Measurements from ENCODE around the gene RAB3IP. TPM values are rescaled to one million over a fixed set of nuclear protein-coding genes. Genes with fewer than 3 reads are reported as not detected.
"Not testable (repeated sequence)": the region's sequence is repeated elsewhere in the genome, so short reads cannot be mapped to it uniquely, and the experiment has no call there.

Gene RAB3IP
- total RNA-seq, 2 experiments from 2014 or later = 27.0 to 27.2 TPM

DNA sequence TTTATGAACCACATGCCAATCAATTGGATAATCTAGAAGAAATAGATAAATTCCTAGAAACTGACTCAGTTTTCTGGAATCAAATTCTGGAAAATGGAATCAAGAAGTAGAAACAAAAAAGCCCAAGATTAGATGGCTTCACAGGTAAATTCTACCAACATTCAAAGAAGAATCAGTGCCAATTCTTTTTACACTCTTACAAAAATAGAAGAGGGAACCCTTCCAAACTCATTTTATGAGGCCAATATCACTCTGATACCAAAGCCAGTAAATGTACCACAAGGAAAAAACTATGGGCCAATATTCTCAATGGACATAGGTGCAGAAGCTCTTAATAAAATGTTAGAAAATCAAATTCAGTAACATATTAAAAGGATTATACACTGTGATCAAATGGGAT, 50.7 kb downstream of the RAB3IP start:
- DNase-seq = no peak
- Mint-ChIP-seq H3K36me3 (peaks cover 51% of the 10 kb centered on the region), H3K4me3 (no peak overlapping the region), H3K27ac (no peak overlapping the region), H3K9me3 (peaks cover 16% of the 10 kb centered on the region), H3K4me1 (no peaks in the 10 kb centered on the region), H3K27me3 (no peaks in the 10 kb centered on the region)
- ATAC-seq (ENCODE audit: low read depth) = no peak
- POLR2A ChIA-PET = no interaction called here

GRCh38 chr12:69792533-69792932, 53.9 kb downstream of the RAB3IP start:
- Mint-ChIP-seq H3K27me3 (no peaks in the 10 kb centered on the region), H3K36me3 (peaks cover 55% of the 10 kb centered on the region), H3K9me3 (peaks cover 18% of the 10 kb centered on the region), H3K27ac (no peak overlapping the region), H3K4me3 (no peak overlapping the region), H3K4me1 (no peaks in the 10 kb centered on the region)
- ATAC-seq (ENCODE audit: low read depth) (no peak), DNase-seq (no peak)
- POLR2A ChIA-PET = no interaction called here

- peaks cover 49% of the 10 kb centered on the region for H3K36me3 Mint-ChIP-seq
- H3K4me3 Mint-ChIP-seq; ATAC-seq (ENCODE audit: low read depth); DNase-seq; H3K27me3 Mint-ChIP-seq; H3K27ac Mint-ChIP-seq; POLR2A ChIA-PET; H3K4me1 Mint-ChIP-seq: not testable (repeated sequence)
- H3K9me3 Mint-ChIP-seq = peaks cover 21% of the 10 kb centered on the region
Measured at GRCh38 chr12:69807101-69807897, 68.6 kb downstream of the RAB3IP start.

DNA sequence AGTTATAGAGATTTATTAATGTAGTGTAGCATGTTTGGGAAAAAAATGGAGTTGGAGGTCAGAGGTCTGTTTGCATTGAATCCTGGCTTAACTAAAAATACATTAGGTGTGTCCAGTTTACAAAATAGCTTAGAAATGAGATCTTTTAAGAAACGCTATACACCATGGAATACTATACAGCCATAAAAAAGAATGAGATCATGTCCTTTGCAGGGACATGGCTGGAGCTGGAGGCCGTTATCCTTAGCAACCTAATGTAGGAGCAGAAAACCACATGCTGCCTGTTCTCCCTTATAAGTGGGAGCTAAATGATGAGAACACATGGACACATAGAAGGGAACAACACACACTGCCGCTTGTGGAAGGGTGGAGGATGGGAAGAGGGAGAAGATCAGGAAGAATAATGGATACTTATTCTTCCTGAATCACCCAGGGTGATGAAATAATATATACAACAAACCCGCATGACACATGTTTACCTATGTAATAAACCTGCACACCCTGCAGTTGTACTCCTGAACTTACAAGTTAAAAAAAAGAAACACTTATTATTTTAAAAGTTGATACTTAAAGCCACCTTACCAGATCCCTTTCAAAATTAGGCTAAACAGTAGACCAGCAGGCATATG, 72.3 kb downstream of the RAB3IP start:
- Mint-ChIP-seq H3K27me3 (no peaks in the 10 kb centered on the region), H3K4me1 (no peaks in the 10 kb centered on the region), H3K4me3 (no peak overlapping the region), H3K36me3 (peaks cover 44% of the 10 kb centered on the region), H3K27ac (no peak overlapping the region), H3K9me3 (peaks cover 18% of the 10 kb centered on the region)
- DNase-seq (no peak), ATAC-seq (ENCODE audit: low read depth) (no peak)
- POLR2A ChIA-PET = no interaction called here

DNA sequence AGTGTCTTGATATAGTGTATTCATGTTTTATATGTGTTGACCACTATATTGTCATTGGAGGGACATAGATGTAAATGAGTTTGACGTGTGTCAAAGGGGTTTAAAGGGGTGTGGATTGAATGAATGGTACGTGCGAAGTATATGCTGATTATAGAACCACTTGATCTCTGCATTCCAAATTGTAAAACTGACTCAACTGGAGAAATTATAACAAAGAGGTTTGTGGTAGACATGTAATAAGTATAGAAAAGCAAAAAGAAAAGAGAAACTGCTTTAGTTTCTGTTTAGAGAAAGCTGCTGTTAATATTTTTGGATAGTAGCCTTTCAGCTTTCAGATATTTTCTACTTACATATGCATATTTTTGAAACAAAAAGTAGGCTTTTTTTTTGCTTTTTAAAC, 77.4 kb downstream of the RAB3IP start:
- Mint-ChIP-seq H3K36me3 (peaks cover 13% of the 10 kb centered on the region), H3K27me3 (peaks cover 2% of the 10 kb centered on the region), H3K4me1 (no peaks in the 10 kb centered on the region), H3K27ac (no peak overlapping the region), H3K4me3 (no peak overlapping the region), H3K9me3 (no peaks in the 10 kb centered on the region)
- ATAC-seq (ENCODE audit: low read depth) (no peak), DNase-seq (no peak)
- POLR2A ChIA-PET = no interaction called here

- ATAC-seq (ENCODE audit: low read depth) (no peak), DNase-seq (no peak)
- POLR2A ChIA-PET = no interaction called here
- Mint-ChIP-seq H3K9me3 (no peaks in the 10 kb centered on the region), H3K36me3 (peaks cover 3% of the 10 kb centered on the region), H3K27ac (no peak overlapping the region), H3K4me1 (no peaks in the 10 kb centered on the region), H3K4me3 (no peak overlapping the region), H3K27me3 (peaks cover 3% of the 10 kb centered on the region)
Measured at GRCh38 chr12:69821032-69821455, 82.4 kb downstream of the RAB3IP start.

- POLR2A ChIA-PET = no interaction called here
- DNase-seq = no peak
- Mint-ChIP-seq H3K27me3 (peaks cover 3% of the 10 kb centered on the region), H3K36me3 (peaks cover 3% of the 10 kb centered on the region), H3K4me3 (no peak overlapping the region), H3K9me3 (no peaks in the 10 kb centered on the region), H3K27ac (no peak overlapping the region), H3K4me1 (no peaks in the 10 kb centered on the region)
- no peak for ATAC-seq (ENCODE audit: low read depth)
Measured at GRCh38 chr12:69821456-69822159, 82.9 kb downstream of the RAB3IP start.

DNA sequence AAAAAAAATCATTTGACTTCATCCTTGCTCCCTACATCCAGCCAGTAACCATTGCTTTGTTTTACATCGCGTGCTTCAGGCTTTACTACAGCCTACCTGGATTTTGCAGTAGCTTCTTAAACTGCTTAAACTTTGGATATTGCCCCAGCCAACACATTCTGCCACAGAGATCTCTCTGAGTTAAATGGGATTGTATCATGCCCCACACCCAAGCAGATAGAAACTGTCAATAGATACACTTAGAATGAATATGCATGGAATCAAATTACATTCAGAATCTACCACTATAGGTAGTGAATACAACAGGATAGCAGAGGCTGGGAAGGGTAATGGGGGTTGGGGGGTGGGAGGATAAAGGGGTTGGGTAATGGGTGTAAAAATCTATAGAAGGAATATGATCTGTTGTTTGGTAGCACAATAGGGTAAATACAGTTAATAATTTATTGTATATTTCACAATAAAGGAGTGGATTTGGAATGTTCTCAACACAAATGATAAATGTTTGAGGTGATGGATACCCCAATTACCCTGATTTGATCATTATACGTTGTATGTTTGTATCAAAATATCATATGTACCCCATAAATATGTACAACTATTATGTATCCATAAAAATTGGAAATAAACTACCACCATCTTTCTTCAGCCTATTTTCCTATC, 83.7 kb downstream of the RAB3IP start:
- no peaks in the 10 kb centered on the region for H3K4me1 Mint-ChIP-seq
- no peak for DNase-seq
- no peaks in the 10 kb centered on the region for H3K9me3 Mint-ChIP-seq
- no peak for ATAC-seq (ENCODE audit: low read depth)
- POLR2A ChIA-PET = no interaction called here
- H3K27me3 Mint-ChIP-seq = peaks cover 3% of the 10 kb centered on the region
- no peak overlapping the region for H3K4me3 Mint-ChIP-seq
- no peak overlapping the region for H3K27ac Mint-ChIP-seq
- H3K36me3 Mint-ChIP-seq = peaks cover 3% of the 10 kb centered on the region

- H3K9me3 Mint-ChIP-seq = no peaks in the 10 kb centered on the region
- POLR2A ChIA-PET = no interaction called here
- H3K27me3 Mint-ChIP-seq = peaks cover 4% of the 10 kb centered on the region
- H3K4me3 Mint-ChIP-seq = no peak overlapping the region
- no peak overlapping the region for H3K27ac Mint-ChIP-seq
- H3K36me3 Mint-ChIP-seq = peaks cover 3% of the 10 kb centered on the region
- ATAC-seq (ENCODE audit: low read depth) (no peak), DNase-seq (no peak)
- no peaks in the 10 kb centered on the region for H3K4me1 Mint-ChIP-seq
Measured at GRCh38 chr12:69824028-69824427, 85.4 kb downstream of the RAB3IP start.

- H3K9me3 Mint-ChIP-seq = no peaks in the 10 kb centered on the region
- ATAC-seq (ENCODE audit: low read depth) = no peak
- no peak for DNase-seq
- H3K27ac Mint-ChIP-seq = no peak within 1 kb of the TSS
- H3K4me1 Mint-ChIP-seq = no peaks in the 10 kb centered on the region
- H3K36me3 Mint-ChIP-seq = peaks cover 2% of the 10 kb centered on the region
- no peak within 1 kb of the TSS for H3K4me3 Mint-ChIP-seq
- POLR2A ChIA-PET = no interaction called here
- H3K27me3 Mint-ChIP-seq = peaks cover 4% of the 10 kb centered on the region
Measured at GRCh38 chr12:69824966-69825560, 86.4 kb downstream of the RAB3IP start, which contains the start of gene MYRFL. MYRFL (plus strand) TSS chr12:69825227; CDS start chr12:69825518, 291 bp downstream.

DNA sequence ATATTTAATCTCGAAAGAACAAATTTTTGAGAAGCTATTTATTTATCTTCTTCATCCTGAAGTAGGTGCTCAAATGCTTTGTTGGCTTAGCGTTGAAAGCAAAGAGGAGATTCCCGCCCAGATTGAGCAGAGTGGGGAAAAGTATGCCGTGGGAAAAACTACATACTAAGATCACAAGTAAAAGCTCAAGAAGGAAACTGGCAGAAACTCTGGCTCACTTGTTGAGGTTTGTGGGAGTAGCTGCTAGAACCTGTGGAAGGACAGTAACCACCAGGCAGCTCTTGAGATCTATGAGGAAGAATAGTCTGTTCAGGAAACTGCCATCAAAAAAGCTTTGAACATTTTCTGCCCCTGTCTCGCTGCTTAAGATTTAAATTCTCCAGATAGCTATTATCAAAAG, 90.2 kb downstream of the RAB3IP start:
- Mint-ChIP-seq H3K4me1 (no peaks in the 10 kb centered on the region), H3K36me3 (no peaks in the 10 kb centered on the region), H3K4me3 (no peak overlapping the region), H3K27me3 (peaks cover 10% of the 10 kb centered on the region), H3K27ac (no peak overlapping the region), H3K9me3 (no peaks in the 10 kb centered on the region)
- POLR2A ChIA-PET = no interaction called here
- no peak for ATAC-seq (ENCODE audit: low read depth)
- no peak for DNase-seq

DNA sequence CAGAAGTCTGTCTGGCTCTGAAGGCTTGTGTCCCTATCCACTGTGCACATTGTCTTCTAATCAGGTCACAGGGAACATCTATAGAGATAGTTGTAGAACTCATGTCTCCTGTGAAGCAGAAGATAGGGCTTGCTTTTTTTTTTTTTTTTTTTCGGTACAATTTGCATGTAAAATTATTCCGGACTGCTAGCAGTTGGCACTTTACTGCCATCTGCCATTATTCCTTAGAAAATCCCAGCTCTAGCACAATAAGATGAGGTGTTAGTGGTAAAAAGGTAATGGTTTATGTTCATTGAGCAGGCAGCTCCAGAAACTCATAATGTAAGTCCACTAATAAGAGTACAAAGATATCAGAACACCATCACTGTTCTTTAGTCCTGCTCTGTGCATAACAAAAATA, 95.0 kb downstream of the RAB3IP start:
- H3K27me3 Mint-ChIP-seq = peaks cover 10% of the 10 kb centered on the region
- no peak overlapping the region for H3K27ac Mint-ChIP-seq
- no peaks in the 10 kb centered on the region for H3K4me1 Mint-ChIP-seq
- H3K9me3 Mint-ChIP-seq = no peaks in the 10 kb centered on the region
- DNase-seq = no peak
- POLR2A ChIA-PET = no interaction called here
- H3K36me3 Mint-ChIP-seq = no peaks in the 10 kb centered on the region
- H3K4me3 Mint-ChIP-seq = no peak overlapping the region
- ATAC-seq (ENCODE audit: low read depth) = no peak

DNA sequence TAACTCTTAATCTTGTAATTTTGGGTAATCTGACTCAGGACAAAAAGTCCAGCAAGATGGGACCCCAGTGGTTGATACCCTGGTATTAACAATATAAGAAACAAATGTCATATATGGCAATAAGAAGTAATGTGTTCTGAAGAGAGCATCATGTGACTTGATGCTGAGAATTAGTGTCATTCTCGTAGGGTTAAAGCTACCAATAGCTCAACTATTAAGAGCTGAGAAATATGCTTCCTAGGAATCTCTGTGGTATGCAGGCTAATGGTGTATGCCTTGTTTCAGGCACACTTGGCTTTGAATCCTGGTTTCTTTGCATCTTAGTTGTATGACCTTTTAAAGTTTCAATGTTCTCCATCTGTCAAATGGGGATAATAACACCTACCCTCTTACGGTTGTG, 95.5 kb downstream of the RAB3IP start:
- Mint-ChIP-seq H3K27ac (no peak overlapping the region), H3K4me1 (no peaks in the 10 kb centered on the region), H3K4me3 (no peak overlapping the region), H3K27me3 (peaks cover 10% of the 10 kb centered on the region), H3K36me3 (no peaks in the 10 kb centered on the region), H3K9me3 (no peaks in the 10 kb centered on the region)
- POLR2A ChIA-PET = no interaction called here
- ATAC-seq (ENCODE audit: low read depth) (no peak), DNase-seq (no peak)
